Measurements from ENCODE around the gene RIN2.

The RIN2 gene

DNA sequence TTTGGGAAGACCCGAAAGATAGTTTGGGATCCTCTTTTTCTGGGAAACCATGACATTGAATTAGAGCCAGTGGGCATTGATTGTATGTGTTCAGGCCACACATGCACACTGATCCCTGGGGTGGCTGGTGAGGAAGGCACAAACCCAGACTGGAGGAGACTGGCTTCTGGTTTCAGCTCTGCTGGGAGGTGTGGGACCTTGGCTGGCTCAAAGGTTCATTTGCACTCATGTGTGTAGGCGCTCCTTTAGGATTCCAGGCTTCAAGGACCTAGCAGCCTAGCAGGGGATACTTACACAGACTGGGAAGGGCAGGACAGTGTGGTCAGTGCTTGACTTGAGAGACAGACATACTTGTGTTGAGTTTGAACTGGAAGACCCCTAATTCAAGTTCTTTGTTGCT is 7.2 kb downstream of the RIN2 start:
- Histone ChIP-seq H3K4me3 (ENCODE audit: low read depth in 1 of 2, low read length in 1 of 2) (no peak overlapping the region), H3K36me3 (no peaks in the 10 kb centered on the region), H3K4me1 (ENCODE audit: control insufficient read depth in 1 of 2, insufficient read depth in 1 of 2, low read depth in 1 of 2, low read length in 1 of 2) (no peaks in the 10 kb centered on the region), H3K9me3 (no peaks in the 10 kb centered on the region), H3K27ac (no peak overlapping the region), H3K27me3 (peaks cover 10% of the 10 kb centered on the region)
- TF ChIP-seq, protein P1, sequence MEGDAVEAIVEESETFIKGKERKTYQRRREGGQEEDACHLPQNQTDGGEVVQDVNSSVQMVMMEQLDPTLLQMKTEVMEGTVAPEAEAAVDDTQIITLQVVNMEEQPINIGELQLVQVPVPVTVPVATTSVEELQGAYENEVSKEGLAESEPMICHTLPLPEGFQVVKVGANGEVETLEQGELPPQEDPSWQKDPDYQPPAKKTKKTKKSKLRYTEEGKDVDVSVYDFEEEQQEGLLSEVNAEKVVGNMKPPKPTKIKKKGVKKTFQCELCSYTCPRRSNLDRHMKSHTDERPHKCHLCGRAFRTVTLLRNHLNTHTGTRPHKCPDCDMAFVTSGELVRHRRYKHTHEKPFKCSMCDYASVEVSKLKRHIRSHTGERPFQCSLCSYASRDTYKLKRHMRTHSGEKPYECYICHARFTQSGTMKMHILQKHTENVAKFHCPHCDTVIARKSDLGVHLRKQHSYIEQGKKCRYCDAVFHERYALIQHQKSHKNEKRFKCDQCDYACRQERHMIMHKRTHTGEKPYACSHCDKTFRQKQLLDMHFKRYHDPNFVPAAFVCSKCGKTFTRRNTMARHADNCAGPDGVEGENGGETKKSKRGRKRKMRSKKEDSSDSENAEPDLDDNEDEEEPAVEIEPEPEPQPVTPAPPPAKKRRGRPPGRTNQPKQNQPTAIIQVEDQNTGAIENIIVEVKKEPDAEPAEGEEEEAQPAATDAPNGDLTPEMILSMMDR (IDR thresholded peaks at IDR 0.05) = no peak

DNA sequence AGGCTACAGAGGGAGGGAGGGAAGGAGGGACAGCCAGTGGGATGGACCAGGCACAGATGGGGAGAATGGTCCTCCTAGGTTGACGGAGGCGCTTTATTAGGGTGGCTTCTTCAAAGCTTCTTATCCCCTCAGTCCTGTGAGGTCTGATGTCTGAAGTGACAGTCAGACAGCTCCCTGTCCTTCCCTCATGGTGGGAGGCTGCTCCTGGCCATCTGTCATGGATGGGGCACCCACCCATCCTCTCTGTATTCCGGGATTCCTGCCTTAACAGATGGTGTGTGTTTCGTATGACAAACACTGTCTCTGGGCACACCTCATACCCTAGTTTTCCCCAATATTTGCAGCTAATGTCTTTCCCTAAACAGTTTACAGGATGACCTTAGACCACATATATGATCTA is 7.9 kb downstream of the RIN2 start:
- TF ChIP-seq, protein P1 (IDR thresholded peaks at IDR 0.05) = no peak
- Histone ChIP-seq H3K36me3 (no peaks in the 10 kb centered on the region), H3K27me3 (peaks cover 4% of the 10 kb centered on the region), H3K4me3 (ENCODE audit: low read depth in 1 of 2, low read length in 1 of 2) (no peak overlapping the region), H3K27ac (no peak overlapping the region), H3K4me1 (ENCODE audit: control insufficient read depth in 1 of 2, insufficient read depth in 1 of 2, low read depth in 1 of 2, low read length in 1 of 2) (no peaks in the 10 kb centered on the region), H3K9me3 (no peaks in the 10 kb centered on the region)

DNA sequence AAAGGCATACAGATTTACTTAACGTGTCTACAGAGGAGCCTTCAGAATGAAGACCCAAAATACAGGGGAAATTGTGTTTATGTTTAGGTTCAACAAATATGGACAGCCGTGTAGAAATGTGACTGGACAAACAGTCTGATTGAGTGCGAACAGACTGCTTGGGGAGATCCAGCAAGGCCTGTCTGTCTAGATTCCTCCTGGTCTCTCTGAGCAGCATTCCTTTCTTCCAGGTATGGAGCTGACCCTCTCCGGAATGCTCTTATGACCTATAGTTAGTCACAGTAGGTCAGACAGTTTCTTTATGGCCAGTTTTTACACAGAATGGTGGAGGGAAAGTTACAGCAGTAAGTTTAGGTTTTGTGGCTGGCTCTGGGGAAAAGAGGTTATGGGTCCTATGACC is 9.0 kb downstream of the RIN2 start:
- H3K36me3 ChIP-seq = no peaks in the 10 kb centered on the region
- H3K9me3 ChIP-seq = no peaks in the 10 kb centered on the region
- TF ChIP-seq, protein P1 (IDR thresholded peaks at IDR 0.05) = no peak
- H3K27ac ChIP-seq = no peak overlapping the region
- H3K4me3 ChIP-seq (ENCODE audit: low read depth in 1 of 2, low read length in 1 of 2) = no peak overlapping the region
- no peaks in the 10 kb centered on the region for H3K27me3 ChIP-seq
- no peaks in the 10 kb centered on the region for H3K4me1 ChIP-seq (ENCODE audit: control insufficient read depth in 1 of 2, insufficient read depth in 1 of 2, low read depth in 1 of 2, low read length in 1 of 2)

DNA sequence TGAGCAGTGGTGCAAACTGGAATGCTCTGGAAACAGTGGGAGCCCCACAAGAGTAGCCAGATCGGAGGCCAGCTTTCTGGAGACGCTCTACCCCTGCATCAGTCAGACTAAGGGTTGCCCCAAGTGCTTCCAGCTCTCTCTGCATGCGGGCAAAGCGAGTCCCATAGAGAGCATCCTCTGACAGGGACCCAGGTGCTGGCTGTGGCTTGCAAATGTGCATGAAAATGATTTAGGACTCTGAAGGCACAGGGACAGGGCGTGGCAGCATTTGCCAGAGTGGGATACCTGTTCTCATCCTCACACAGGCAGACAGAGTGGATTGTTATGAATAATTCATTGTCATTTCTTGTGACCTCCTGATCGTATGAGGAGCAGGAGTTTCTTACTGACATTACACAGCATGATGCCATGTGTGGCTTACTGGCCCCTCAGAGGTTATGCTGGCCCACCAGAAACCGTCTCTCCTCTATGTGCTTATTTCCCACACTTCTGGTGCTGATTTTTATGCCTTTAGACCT is 10.3 kb downstream of the RIN2 start:
- H3K27me3 ChIP-seq = no peaks in the 10 kb centered on the region
- H3K27ac ChIP-seq = no peak overlapping the region
- H3K4me3 ChIP-seq (ENCODE audit: low read depth in 1 of 2, low read length in 1 of 2) = no peak overlapping the region
- TF ChIP-seq, protein P1 (IDR thresholded peaks at IDR 0.05) = no peak
- H3K9me3 ChIP-seq = no peaks in the 10 kb centered on the region
- H3K4me1 ChIP-seq (ENCODE audit: control insufficient read depth in 1 of 2, insufficient read depth in 1 of 2, low read depth in 1 of 2, low read length in 1 of 2) = no peaks in the 10 kb centered on the region
- no peaks in the 10 kb centered on the region for H3K36me3 ChIP-seq

DNA sequence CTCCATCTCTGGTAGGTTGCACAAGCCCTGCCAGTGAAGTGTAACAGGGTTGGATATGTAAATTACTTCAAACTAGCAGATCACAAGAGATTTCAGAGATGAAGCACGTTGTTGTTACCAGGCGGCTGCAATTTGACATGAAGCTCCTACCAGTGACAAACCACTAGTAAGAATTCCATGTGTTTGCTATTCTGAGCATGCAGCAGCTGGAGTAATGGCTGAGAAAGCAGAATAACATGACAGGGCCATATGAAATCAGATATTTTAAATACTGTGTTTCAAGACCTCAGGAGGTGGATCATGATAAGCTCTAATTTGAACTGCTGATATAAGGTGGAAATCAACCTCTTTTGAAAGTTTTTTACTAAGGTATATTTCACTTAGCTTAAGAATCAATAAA is 11.4 kb downstream of the RIN2 start:
- H3K9me3 ChIP-seq = no peaks in the 10 kb centered on the region
- no peak overlapping the region for H3K27ac ChIP-seq
- H3K4me1 ChIP-seq (ENCODE audit: control insufficient read depth in 1 of 2, insufficient read depth in 1 of 2, low read depth in 1 of 2, low read length in 1 of 2) = no peaks in the 10 kb centered on the region
- TF ChIP-seq, protein P1 (IDR thresholded peaks at IDR 0.05) = no peak
- no peaks in the 10 kb centered on the region for H3K36me3 ChIP-seq
- no peaks in the 10 kb centered on the region for H3K27me3 ChIP-seq
- H3K4me3 ChIP-seq (ENCODE audit: low read depth in 1 of 2, low read length in 1 of 2) = no peak overlapping the region

DNA sequence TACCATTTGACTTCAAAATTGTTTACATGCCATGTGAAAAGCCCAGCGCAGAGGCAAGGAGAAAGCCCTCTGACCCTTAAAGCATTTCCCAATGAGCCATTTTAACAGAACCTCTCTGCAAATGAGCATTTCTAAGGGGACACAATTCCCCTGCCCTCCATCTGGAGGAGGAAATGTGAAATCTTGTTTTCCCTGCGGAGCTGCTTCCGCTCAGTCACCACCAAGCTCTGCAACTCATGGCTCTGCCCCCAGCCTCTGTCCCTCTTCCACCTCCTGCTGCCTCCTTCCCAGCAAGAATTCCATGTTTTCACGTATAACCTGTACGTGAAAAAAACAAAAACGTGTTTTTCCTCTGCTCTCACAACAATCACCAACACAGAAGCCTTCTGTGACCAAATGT is 12.3 kb downstream of the RIN2 start:
- H3K36me3 ChIP-seq = no peaks in the 10 kb centered on the region
- H3K9me3 ChIP-seq = no peaks in the 10 kb centered on the region
- no peaks in the 10 kb centered on the region for H3K4me1 ChIP-seq (ENCODE audit: control insufficient read depth in 1 of 2, insufficient read depth in 1 of 2, low read depth in 1 of 2, low read length in 1 of 2)
- no peaks in the 10 kb centered on the region for H3K27me3 ChIP-seq
- TF ChIP-seq, protein P1 (IDR thresholded peaks at IDR 0.05) = no peak
- H3K4me3 ChIP-seq (ENCODE audit: low read depth in 1 of 2, low read length in 1 of 2) = no peak overlapping the region
- H3K27ac ChIP-seq = no peak overlapping the region
